ENCODE data around the gene GLT8D1.

Gene GLT8D1, protein sequence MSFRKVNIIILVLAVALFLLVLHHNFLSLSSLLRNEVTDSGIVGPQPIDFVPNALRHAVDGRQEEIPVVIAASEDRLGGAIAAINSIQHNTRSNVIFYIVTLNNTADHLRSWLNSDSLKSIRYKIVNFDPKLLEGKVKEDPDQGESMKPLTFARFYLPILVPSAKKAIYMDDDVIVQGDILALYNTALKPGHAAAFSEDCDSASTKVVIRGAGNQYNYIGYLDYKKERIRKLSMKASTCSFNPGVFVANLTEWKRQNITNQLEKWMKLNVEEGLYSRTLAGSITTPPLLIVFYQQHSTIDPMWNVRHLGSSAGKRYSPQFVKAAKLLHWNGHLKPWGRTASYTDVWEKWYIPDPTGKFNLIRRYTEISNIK

DNA sequence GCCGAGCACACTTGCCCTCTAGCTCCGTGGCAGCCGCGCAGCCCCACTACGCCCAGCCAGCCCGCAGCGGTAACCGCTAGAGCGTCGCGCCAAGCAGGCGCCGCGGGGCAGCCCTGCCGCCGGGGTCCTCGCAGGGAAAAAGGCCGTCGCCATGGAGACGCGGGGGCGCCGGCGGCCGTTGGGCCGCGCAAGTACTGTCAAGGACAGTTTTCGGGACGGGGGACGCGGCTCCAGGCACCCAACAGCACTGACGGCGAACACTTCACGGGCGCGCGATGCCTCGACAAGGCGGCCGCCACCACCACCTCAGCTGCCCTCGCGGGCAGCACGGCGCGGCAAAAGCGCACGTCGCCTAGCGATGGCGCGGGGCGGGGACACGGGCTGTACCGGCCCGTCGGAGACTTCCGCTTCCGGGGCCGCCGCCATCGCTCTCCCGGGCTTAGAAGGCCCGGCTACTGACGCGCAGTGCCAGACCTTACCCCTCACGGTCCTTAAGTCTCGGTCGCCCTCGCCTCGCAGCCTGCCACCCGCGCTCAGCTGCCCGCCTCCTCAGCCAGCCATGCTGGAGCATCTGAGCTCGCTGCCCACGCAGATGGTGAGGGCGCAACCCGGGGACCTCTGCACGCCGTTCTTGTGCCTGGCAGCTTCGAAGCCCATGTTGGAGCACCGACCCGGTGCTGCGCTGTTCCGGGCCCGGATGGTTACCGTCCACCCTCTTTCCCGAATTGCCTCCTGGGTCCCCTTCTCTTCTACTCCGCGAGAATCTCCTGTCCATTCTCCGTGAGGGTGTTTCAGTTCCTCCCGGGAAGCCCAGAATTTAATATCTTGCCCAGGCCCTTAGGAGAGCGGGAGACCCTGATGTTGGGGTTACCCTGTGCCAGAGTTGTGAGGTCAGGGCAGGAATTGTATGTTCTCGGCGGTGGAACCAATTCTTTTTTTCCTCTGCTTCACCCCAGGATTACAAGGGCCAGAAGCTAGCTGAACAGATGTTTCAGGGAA lies at the start of gene GLT8D1, which contains the start of gene SPCS1:
TSS of gene GLT8D1 (minus strand) at position 104 of the 999 bp plus-strand sequence. CDS start 5,331 bp downstream, outside the sequence.
TSS of gene SPCS1 (plus strand) at position 419 of the 999 bp plus-strand sequence. CDS start at position 560, 141 bp downstream.
- no peaks in the 10 kb centered on the region for H3K27me3 ChIP-seq (ENCODE audit: control insufficient read depth, insufficient read depth, low read length)
- H3K9ac ChIP-seq (ENCODE audit: low read length): peak within 1 kb of the TSS; percentile 90
- H3K9me3 ChIP-seq (ENCODE audit: control insufficient read depth, low read depth, low read length): no peaks in the 10 kb centered on the region
- H3K27ac ChIP-seq (ENCODE audit: low read length): peak within 1 kb of the TSS; percentile 52
- H3K36me3 ChIP-seq (ENCODE audit: control insufficient read depth, low read depth, low read length): peaks cover 12% of the 10 kb centered on the region
- peak within 1 kb of the TSS; percentile 99 for H3K4me3 ChIP-seq (ENCODE audit: low read length)
- H3K4me1 ChIP-seq (ENCODE audit: control insufficient read depth, low read depth, low read length): peaks cover 5% of the 10 kb centered on the region

DNA sequence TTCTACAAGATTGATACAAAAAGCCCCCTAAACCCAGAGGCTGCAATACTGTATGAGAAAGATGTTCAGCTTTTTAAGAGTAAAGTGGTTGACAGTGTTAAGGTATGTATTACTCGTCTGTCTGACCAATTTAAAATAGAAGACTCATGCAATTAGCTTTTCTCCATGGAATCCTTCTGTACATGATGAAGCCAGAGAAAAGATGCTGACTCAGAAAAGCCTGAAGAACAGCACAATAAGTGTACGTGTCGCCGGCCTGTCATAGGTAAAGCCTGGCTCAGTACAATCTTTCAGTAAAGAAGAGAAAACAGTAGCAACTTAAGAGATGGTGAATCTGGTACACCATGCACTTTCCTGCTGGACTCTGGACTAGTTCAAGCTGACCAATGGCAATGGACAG lies 48.8 kb upstream of the GLT8D1 start:
- no peak overlapping the region for H3K9ac ChIP-seq (ENCODE audit: low read length)
- no peak overlapping the region for H3K27ac ChIP-seq (ENCODE audit: low read length)
- H3K4me1 ChIP-seq (ENCODE audit: control insufficient read depth, low read depth, low read length): no peaks in the 10 kb centered on the region
- peaks cover 39% of the 10 kb centered on the region for H3K36me3 ChIP-seq (ENCODE audit: control insufficient read depth, low read depth, low read length)
- no peaks in the 10 kb centered on the region for H3K27me3 ChIP-seq (ENCODE audit: control insufficient read depth, insufficient read depth, low read length)
- H3K4me3 ChIP-seq (ENCODE audit: low read length): no peak overlapping the region
- H3K9me3 ChIP-seq (ENCODE audit: control insufficient read depth, low read depth, low read length): no peaks in the 10 kb centered on the region

DNA sequence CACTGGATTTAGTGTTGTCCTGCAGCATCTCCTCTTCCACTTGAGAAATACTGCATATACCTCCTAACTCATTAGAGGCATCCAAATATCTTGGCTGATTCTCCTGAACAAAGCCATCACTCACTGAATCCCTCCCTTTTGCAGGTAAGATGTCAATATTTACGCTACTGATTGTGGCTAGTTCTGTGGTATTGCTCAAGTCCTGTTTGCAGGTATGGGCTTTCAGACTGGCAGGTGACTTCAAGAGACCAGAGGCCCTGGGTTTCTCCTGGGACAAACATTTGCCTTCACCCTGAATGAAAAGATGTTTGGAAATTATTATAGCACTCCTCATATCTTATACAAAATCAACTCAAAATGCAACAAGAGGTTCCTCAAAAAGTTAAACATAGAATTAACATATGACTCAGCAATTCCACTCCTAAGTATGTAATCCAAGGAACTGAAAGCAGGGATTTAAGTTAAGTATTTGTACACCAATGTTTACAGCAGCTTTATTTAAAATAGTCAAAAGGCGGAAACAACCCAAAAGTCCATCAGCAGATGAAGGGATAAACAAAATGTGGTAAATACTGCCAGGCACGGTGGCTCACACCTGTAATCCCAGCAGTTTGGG lies 46.6 kb upstream of the GLT8D1 start:
- Histone ChIP-seq H3K4me3 (ENCODE audit: low read length) (no peak overlapping the region), H3K27ac (ENCODE audit: low read length) (no peak overlapping the region), H3K27me3 (ENCODE audit: control insufficient read depth, insufficient read depth, low read length) (no peaks in the 10 kb centered on the region), H3K9ac (ENCODE audit: low read length) (no peak overlapping the region), H3K4me1 (ENCODE audit: control insufficient read depth, low read depth, low read length) (no peaks in the 10 kb centered on the region), H3K36me3 (ENCODE audit: control insufficient read depth, low read depth, low read length) (peaks cover 45% of the 10 kb centered on the region), H3K9me3 (ENCODE audit: control insufficient read depth, low read depth, low read length) (no peaks in the 10 kb centered on the region)

DNA sequence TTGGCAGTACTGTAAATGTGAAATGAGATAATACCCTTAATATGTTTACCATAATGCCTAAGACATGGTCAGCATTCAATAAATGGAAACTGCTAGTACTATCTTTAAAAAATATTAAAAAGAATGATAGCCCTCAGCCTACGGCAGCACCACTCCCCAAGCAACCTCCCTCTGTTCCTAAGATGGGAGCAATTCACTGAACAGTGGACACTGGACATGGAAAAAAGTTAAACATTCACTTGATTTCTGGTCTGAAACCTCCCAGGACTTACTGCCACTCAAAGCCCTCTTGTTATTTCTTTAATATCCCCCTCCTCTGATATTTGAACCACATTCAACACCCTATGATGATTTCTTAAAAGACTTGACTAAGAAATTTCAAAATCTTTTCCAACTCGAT lies 38.1 kb upstream of the GLT8D1 start:
- Histone ChIP-seq H3K9ac (ENCODE audit: low read length) (no peak overlapping the region), H3K4me3 (ENCODE audit: low read length) (no peak overlapping the region), H3K27ac (ENCODE audit: low read length) (no peak overlapping the region), H3K27me3 (ENCODE audit: control insufficient read depth, insufficient read depth, low read length) (no peaks in the 10 kb centered on the region), H3K36me3 (ENCODE audit: control insufficient read depth, low read depth, low read length) (peaks cover 78% of the 10 kb centered on the region), H3K9me3 (ENCODE audit: control insufficient read depth, low read depth, low read length) (no peaks in the 10 kb centered on the region), H3K4me1 (ENCODE audit: control insufficient read depth, low read depth, low read length) (no peaks in the 10 kb centered on the region)

DNA sequence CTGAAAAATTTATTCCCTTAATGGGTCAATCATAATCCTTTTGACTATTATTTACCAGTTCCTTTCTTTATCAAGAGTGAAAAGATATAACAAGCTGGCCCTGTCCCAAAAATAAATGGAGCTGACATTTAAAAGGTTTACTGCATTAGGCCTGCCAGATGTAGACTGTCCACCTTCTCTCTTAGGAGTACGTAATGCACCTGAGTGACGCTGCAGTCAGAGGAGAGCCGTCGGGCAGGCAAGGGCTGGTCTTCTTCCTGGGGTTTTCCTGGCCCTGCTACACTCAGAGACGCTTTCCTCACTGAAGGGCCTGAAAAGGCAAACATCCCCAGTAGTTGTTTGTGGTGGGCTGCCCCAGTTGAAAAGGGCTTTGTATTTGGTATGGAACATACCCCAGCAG lies 37.6 kb upstream of the GLT8D1 start:
- peaks cover 72% of the 10 kb centered on the region for H3K36me3 ChIP-seq (ENCODE audit: control insufficient read depth, low read depth, low read length)
- no peak overlapping the region for H3K4me3 ChIP-seq (ENCODE audit: low read length)
- no peak overlapping the region for H3K27ac ChIP-seq (ENCODE audit: low read length)
- no peaks in the 10 kb centered on the region for H3K27me3 ChIP-seq (ENCODE audit: control insufficient read depth, insufficient read depth, low read length)
- H3K4me1 ChIP-seq (ENCODE audit: control insufficient read depth, low read depth, low read length): no peaks in the 10 kb centered on the region
- no peak overlapping the region for H3K9ac ChIP-seq (ENCODE audit: low read length)
- H3K9me3 ChIP-seq (ENCODE audit: control insufficient read depth, low read depth, low read length): no peaks in the 10 kb centered on the region

DNA sequence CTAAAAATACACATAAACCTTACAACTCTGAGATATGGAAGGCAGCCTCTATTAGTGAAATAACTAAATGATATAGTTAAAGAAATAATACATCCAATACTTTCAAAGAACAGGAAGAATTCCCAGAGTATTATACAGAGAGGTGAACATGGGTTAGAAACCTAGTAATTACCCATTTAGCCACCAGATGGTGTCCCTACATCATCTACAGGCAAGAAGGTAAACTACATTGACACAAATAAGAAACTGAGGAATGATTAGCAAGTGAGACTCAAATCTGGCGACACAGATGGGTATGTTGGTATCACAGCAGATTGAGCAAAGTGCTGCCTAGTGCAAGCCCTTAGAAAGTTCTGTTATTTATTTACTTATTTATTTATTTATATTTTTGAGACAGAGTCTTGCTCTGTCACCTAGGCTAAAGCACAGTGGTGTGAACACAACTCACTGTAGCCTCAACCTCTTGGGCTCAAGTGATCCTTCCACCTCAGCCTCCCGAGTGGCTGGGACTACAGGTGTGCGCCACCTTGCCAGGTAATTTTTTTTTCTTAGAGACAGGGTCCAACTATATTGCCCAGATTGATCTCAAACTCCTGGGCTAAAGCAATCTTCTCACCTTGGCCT lies 36.9 kb upstream of the GLT8D1 start:
- no peaks in the 10 kb centered on the region for H3K27me3 ChIP-seq (ENCODE audit: control insufficient read depth, insufficient read depth, low read length)
- no peak overlapping the region for H3K9ac ChIP-seq (ENCODE audit: low read length)
- no peaks in the 10 kb centered on the region for H3K9me3 ChIP-seq (ENCODE audit: control insufficient read depth, low read depth, low read length)
- peaks cover 71% of the 10 kb centered on the region for H3K36me3 ChIP-seq (ENCODE audit: control insufficient read depth, low read depth, low read length)
- no peak overlapping the region for H3K4me3 ChIP-seq (ENCODE audit: low read length)
- no peak overlapping the region for H3K27ac ChIP-seq (ENCODE audit: low read length)
- no peaks in the 10 kb centered on the region for H3K4me1 ChIP-seq (ENCODE audit: control insufficient read depth, low read depth, low read length)

DNA sequence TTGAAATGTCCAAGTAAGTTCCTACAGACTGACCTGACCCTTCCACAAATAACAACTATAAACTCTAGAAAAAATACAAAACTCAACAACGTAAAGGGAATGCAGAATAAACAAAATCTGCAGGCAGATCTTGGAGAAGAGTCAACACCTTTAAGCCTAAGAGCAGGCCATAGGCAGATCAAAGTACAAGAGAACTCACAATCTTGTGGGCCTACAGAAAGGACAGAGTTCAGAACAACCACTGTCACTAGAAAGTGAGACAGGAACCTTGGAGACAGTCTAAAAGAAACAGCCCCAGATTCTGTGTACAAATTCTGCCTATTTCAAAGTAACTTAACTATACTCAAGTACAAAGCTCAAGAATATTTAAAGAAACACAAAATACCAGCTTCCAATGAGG lies 34.1 kb upstream of the GLT8D1 start:
- H3K9ac ChIP-seq (ENCODE audit: low read length): no peak overlapping the region
- H3K9me3 ChIP-seq (ENCODE audit: control insufficient read depth, low read depth, low read length): no peaks in the 10 kb centered on the region
- no peak overlapping the region for H3K27ac ChIP-seq (ENCODE audit: low read length)
- no peaks in the 10 kb centered on the region for H3K4me1 ChIP-seq (ENCODE audit: control insufficient read depth, low read depth, low read length)
- peaks cover 59% of the 10 kb centered on the region for H3K36me3 ChIP-seq (ENCODE audit: control insufficient read depth, low read depth, low read length)
- no peaks in the 10 kb centered on the region for H3K27me3 ChIP-seq (ENCODE audit: control insufficient read depth, insufficient read depth, low read length)
- no peak overlapping the region for H3K4me3 ChIP-seq (ENCODE audit: low read length)

DNA sequence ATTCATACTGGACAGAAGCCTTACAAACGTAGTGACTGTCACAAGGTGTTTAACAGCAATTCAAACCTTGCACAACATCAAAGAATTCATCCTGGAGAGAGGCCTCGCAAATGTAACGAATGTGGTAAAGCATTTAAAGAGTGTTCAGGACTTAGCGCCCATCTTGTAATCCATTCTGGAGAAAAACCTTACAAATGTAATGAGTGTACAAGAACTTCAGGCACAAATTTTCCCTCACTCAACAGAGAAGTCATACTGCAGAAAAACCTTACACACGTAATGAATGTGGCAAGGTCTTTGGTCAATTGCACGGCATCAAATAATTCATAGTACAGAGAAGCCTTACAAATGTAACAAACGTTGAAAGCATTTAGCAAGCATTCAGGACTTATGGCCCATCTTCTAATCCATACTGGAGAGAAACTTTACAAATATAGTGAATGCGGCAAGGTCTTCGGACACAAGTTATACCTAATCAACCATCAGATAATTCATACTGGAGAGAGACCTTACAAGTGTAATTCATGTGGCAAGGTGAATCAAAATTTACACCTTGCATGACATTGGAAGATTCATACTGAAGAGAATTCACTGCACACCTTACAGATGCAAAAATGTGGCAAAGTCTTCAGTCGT lies 27.8 kb upstream of the GLT8D1 start:
- Histone ChIP-seq H3K9me3 (ENCODE audit: control insufficient read depth, low read depth, low read length) (no peaks in the 10 kb centered on the region), H3K27ac (ENCODE audit: low read length) (no peak overlapping the region), H3K27me3 (ENCODE audit: control insufficient read depth, insufficient read depth, low read length) (no peaks in the 10 kb centered on the region), H3K4me3 (ENCODE audit: low read length) (no peak overlapping the region), H3K9ac (ENCODE audit: low read length) (no peak overlapping the region), H3K36me3 (ENCODE audit: control insufficient read depth, low read depth, low read length) (peaks cover 33% of the 10 kb centered on the region), H3K4me1 (ENCODE audit: control insufficient read depth, low read depth, low read length) (no peaks in the 10 kb centered on the region)

DNA sequence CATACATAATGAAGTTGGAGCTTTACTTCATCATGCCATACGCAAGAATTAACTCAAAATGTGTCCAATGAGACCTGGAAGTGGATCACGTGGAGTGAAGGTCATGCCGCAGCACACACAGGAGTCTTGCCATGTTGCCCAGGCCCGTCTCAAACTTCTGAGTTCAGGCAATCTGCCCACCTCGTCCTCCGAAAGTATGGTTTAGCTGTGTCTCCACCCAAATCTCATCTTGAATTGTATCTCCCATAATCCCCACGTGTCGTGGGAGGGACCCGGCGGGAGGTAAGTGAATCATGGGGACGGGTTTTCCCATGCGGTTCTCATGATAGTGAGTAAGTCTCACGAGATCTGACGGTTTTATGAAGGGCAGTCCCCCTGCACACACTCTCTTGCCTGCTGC lies 26.0 kb upstream of the GLT8D1 start:
- Histone ChIP-seq H3K9me3 (ENCODE audit: control insufficient read depth, low read depth, low read length) (no peaks in the 10 kb centered on the region), H3K4me3 (ENCODE audit: low read length) (no peak overlapping the region), H3K4me1 (ENCODE audit: control insufficient read depth, low read depth, low read length) (no peaks in the 10 kb centered on the region), H3K9ac (ENCODE audit: low read length) (no peak overlapping the region), H3K27me3 (ENCODE audit: control insufficient read depth, insufficient read depth, low read length) (no peaks in the 10 kb centered on the region), H3K36me3 (ENCODE audit: control insufficient read depth, low read depth, low read length) (peaks cover 29% of the 10 kb centered on the region), H3K27ac (ENCODE audit: low read length) (no peak overlapping the region)

DNA sequence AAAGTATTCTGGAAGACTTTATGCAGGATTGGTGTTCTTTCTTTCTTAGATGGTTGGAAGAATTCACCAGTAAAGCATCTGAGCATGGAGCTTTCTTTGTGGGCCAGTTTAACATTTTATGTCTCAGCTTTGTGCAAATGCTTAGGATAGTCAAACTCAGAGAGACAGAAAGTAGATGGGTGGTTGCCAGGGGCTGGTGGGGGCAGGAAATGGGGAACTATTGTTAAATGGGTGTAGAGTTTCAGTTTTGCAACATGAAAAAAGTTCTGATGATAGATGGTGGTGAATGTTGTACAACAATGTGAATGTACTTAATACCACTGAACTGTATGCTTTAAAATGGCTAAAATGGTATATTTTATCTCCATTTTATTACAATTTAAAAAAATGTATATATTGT lies 25.1 kb upstream of the GLT8D1 start:
- Histone ChIP-seq H3K9me3 (ENCODE audit: control insufficient read depth, low read depth, low read length) (no peaks in the 10 kb centered on the region), H3K9ac (ENCODE audit: low read length) (no peak overlapping the region)

More for the DNA sequence above, 25.1 kb upstream of the GLT8D1 start:
- no peak overlapping the region for H3K4me3 ChIP-seq (ENCODE audit: low read length)
- no peaks in the 10 kb centered on the region for H3K27me3 ChIP-seq (ENCODE audit: control insufficient read depth, insufficient read depth, low read length)
- H3K27ac ChIP-seq (ENCODE audit: low read length): no peak overlapping the region
- peaks cover 25% of the 10 kb centered on the region for H3K36me3 ChIP-seq (ENCODE audit: control insufficient read depth, low read depth, low read length)
- H3K4me1 ChIP-seq (ENCODE audit: control insufficient read depth, low read depth, low read length): no peaks in the 10 kb centered on the region
